Adrenal gland (tissue), 5 donors: Measurements from ENCODE around the gene CLEC7A.

ENCODE experiments used
- CTCF ChIP-seq, 6 experiments: fragments of 450-650 bp in 4 of 6; fragments of 200-600 bp in 2 of 6; sonication (generic) in 1 of 6; IDR thresholded peaks; 1 replicate in 5 of 6; 2 replicates in 1 of 6; pipeline versions ENCODE4 v1.5.1 to v1.8.0; 2016 to 2021; ENCODE audit warnings: antibody characterized with exemption in 6 of 6, mild to moderate bottlenecking in 2 of 6, moderate library complexity in 1 of 6
- POLR2A ChIP-seq, 2 donors: fragments of 450-650 bp; IDR thresholded peaks; one replicate each; pipeline ENCODE4 v1.6.1; 2017; ENCODE audit warnings: antibody characterized with exemption in 2 of 2, mild to moderate bottlenecking in 2 of 2, moderate library complexity in 1 of 2
- donor health status: DM: no; HTN: no; CAD: no.

- no peak for TF ChIP-seq CTCF (IDR thresholded peaks at IDR 0.05)
- TF ChIP-seq POLR2A (IDR thresholded peaks at IDR 0.05): no peak
Observed at GRCh38 chr12:10073261-10073660, 56.7 kb downstream of the CLEC7A start.
